GM18951 (cell line): ENCODE measurements around the gene SAMD9.
"Not testable (repeated sequence)": the region's sequence is repeated elsewhere in the genome, so short reads cannot be mapped to it uniquely, and the experiment has no call there.

Experiments
- POLR2A ChIP-seq: IDR thresholded peaks from 4 replicates; pipeline ENCODE4 v1.6.1; 2011; ENCODE audit warnings: mild to moderate bottlenecking; ENCODE audit not compliant: insufficient read length, insufficient read depth; ENCODE audit errors: extremely low read depth
- in situ Hi-C: fragments of 300-500 bp; cut with MboI; formaldehyde crosslinking; loops from one replicate; pipeline ENCODE4 v1.12.0; 2022; ENCODE audit warnings: low sequenced_read_pairs, mixed read lengths, inconsistent platforms; ENCODE audit not compliant: unreplicated experiment

SAMD9 gene

DNA sequence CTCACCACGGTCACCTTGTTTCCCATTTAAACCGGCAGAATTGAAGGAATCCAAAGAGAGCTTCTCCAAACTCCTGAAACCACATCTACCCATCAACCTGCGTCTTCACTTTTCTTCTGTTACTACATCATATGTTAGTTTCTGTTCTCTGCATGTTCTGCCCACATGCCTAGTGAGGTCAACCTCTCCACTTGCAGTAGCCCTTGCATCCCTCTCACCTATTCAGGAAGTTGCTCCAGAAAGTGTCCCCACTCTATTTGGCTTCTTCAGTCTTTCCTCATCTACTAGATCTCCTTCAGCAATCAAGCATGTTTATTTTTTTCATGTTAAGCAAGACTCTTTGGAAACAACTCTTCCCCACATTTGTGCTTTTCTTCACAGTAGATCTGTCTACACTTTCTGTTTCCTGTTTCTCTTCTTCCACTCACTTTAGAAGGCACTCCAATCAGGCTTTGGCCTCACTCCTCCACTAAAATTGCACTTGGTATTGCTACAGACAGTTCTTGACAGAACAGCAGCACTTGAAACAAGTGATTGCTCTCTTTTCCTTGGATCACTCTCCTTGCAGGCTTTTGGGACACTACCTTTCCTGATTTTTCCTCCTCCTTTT lies 22.9 kb upstream of the SAMD9 start:
- no peak for TF ChIP-seq POLR2A
- in situ Hi-C loops: no loop called here

DNA sequence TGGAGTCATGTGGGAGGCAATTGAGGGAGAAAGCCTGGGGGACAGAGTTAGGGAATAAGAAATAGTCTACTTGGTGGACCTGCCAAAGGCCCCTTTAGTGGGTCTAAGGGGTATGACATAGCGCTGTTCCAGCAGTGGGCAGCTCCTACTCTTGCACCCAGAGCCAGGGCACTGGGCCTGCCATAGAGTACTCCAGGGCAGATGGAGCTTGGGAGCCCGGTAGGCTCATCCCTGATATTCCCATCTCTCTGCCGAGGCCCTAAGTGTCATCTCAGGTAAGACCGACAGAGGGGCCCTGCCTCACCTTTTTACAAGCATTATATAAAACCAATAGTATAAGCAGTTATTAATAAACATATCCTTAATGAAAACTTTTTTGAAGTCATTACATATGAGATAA lies 20.8 kb upstream of the SAMD9 start:
- TF ChIP-seq POLR2A: no peak

DNA sequence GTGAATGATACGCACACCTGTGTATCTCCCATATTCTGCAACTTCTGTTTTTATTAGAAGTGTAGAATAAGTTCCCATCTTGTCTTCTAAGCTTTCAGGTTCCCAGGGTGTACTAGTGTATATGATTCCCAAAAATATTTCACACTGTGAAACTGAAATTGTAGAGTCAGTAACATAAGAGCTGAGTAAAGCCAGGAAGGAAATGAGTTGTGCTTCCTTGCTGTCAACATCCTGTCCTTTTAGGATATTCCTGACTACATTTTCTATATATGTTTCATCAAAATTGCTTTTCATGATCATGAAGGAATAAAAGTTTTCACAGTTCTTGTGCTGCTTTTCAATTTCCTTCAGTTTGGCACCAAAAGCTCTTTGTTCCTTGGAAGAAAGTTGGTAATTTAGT lies 15.2 kb upstream of the SAMD9 start:
- no peak for TF ChIP-seq POLR2A
- in situ Hi-C loops: no loop called here

More for the DNA sequence above, 20.8 kb upstream of the SAMD9 start:
- in situ Hi-C loops: no loop called here

DNA sequence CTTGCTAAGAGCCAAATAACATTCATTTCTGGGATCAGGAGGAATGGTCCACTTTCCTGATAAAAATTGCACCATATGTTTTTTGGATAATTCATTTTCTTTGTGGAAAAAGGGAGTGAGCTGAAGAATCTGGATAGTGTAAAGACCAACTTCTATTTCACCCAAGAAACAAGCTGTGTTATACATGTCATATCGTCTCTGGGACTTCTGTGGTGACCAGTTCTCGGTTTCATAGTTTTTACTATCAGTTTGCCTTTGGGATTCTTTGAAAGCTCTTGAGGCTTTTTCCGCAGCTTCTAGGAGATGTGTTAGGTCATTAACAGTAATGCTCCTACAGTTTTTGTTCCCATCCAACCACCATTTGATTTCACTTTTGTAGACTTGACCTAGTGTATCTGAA lies 14.4 kb upstream of the SAMD9 start:
- no peak for TF ChIP-seq POLR2A
- in situ Hi-C loops: no loop called here

DNA sequence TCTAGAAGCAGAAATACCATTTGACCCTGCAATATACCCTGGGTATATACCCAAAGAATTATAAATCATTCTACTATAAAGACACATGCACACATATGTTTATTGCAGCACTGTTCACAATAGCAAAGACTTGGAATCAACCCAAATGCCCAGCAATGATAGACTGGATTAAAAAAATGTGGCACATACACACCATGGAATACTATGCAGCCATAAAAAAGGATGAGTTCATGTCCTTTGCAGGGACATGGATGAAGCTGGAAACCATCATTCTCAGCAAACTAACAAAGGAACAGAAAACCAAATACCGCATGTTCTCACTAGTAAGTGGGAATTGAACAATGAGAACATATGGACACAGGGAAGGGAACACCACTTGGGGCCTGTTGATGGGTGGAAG lies 9.2 kb upstream of the SAMD9 start:
- in situ Hi-C loops: not testable (repeated sequence)

DNA sequence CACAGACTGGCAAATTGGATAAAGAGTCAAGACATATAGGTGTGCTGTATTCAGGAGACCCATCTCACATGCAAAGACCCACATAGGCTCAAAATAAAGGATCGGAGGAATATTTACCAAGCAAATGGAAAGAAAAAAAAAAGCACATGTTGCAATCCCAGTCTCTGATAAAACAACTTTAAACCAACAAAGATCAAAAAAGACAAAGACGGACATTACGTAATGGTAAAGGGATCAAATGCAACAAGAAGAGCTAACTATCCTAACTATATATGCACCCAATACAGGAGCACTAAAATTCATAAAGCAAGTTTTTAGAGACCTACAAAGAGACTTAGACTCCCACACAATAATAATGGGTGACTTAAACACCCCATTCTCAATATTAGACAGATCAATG lies 5.8 kb upstream of the SAMD9 start:
- in situ Hi-C loops: not testable (repeated sequence)

DNA sequence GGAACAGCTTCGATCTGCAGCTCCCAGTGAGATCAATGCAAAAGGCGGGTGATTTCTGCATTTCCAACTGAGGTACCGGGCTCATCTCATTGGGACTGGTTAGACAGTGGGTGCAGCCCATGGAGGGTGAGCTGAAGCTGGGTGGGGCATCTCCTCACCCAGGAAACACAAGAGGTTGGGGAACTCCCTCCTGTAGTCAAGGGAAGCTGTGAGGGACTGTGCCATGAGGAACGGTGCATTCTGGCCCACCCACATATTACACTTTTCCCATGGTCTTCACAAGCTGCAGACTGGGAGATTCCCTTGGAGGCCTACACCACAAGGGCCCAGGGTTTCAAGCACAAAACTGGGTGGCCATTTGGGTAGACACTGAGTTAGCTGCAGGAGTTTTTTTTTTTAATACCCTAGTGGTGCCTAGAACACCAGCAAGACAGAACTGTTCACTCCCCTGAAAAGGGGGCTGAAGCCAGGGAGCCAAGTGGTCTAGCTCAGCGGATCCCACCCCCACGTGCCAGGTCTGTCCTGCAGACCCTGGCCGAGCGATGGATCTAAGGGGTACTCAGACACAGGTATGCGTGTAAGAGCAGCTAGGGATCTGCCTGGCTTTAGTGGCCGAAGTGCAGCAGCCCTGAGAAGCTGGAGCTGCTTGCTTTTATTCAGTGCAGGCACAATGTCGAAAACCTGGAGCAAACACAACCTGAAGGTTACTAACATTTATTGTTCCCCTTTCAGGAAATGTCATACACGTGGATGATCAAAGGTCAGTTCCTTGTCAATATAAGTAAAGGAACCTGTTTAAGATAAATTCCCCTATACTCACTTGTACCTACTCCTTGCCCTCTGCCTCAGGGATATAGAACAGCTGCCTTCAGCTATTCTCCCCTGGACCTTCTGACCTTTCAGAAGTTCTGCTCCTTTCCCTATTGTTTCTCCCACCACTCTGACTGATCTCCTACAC lies 3.1 kb upstream of the SAMD9 start:
- TF ChIP-seq POLR2A: no peak
- in situ Hi-C loops: no loop called here

DNA sequence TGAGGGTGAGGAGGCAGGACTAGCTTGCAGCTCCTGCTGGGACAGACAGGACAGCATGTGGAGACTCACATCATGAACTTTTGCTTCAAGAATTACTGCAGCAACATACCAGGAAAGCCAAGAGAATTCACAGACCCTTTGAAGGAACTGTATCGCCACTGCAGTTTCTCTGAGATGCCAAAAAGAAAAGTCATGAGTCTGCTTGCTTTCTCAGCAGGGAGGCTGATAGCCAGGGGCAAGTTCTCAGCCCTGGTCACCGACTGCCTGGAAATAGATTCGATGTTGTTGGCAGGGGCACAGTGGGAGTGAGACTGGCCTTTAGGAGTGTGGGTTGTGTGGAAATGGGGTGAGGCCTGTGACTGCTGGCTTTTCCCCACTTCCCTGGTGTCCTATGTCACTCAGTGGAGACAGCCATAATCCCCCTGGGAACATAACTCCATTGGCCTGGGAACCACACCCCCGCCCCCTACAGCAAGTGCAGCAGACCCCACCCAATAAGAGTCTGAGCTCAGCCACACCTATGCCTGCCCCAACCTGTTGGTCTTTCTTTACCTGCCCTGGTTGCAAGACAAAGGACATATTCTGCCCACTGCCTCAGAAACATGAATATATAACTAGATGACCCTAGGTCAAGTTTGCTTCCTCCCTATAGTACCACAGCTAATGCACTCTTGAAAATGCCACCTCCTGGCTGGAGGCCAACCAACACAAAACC lies 1.6 kb upstream of the SAMD9 start:
- no peak for TF ChIP-seq POLR2A
- in situ Hi-C loops: no loop called here

DNA sequence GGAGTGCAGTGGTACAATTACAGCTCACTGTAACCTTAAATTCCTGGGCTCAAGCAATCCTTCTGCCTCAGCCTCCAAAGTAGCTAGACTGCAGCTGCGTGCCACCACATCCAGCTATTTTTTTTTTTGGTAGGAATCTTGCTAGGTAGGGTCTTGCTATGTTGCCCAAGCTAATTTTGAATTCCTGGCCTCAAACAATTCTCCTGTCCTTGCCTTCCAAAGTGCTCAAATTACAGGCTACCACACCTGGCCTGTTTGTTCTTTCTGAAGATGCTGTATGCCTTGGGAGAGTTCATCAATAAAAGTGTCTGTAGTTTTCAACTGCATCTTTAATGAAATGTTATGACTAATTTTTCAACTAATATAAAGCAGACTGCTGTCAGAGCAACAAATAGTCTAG lies 452 bp downstream of the SAMD9 start:
- no peak for TF ChIP-seq POLR2A
- in situ Hi-C loops: no loop called here

DNA sequence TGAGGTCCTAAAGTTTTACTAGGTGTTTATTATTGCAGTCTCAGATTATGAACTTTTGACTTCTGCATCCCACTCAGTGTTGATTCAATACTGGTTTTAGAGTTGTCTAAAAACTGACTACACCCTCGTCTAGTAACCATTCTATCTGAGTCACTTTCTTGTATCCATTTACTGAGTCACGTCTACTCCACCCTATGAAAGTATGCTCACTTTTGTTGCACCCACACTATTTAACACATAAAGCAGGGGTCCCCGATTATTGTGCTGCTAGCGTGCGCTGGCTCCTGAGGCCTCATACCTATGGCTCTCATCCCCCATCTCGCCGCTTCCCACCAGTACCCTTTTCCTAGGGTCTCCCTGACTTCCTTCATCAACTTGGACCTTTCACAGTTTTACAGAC lies 2.0 kb downstream of the SAMD9 start:
- no peak for TF ChIP-seq POLR2A
- in situ Hi-C loops: no loop called here

DNA sequence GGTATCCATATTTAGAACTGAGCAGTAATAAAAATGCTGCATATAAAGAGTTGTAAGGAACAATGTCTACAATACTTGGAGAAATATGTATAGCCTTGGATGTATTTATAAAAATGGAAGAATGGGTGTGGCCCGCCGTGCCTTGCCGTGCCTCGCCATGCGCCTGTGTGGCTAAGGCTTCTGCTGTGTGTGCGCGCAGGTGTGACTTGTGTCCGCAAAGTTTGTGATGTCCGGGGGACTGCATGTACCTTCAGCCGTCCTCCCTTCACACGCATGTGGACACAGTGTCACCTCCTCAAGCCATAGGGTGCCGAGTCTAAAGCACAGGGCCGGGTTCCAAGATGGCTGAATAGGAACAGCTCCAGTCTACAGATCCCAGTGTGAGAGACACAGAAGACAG lies 9.8 kb downstream of the SAMD9 start:
- in situ Hi-C loops: no loop called here
- TF ChIP-seq POLR2A: no peak

DNA sequence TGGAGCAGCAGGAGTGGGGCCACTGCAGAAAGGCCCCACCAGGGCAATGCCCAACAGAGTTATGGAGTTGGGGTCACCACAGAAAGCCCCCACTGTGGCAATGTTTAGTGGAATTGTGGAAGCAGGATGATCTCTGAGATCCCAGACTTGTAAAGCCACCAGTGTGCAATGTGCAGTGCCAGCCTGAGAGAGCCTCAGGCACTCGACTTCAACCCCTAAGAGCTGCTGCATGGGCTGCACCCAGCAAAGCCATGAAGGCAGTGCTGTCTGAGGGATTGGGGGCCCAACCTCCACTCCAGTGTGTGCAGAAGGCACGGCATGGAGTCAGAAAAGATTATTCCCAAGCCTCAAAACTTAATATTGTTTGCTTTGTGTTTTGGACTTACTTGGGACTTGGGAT lies 20.4 kb downstream of the SAMD9 start:
- in situ Hi-C loops: loop anchor here (10.0 kb wide), 1 partner anchor 127 kb away; the partner anchor contains the start of gene HEPACAM2
- TF ChIP-seq POLR2A: no peak

DNA sequence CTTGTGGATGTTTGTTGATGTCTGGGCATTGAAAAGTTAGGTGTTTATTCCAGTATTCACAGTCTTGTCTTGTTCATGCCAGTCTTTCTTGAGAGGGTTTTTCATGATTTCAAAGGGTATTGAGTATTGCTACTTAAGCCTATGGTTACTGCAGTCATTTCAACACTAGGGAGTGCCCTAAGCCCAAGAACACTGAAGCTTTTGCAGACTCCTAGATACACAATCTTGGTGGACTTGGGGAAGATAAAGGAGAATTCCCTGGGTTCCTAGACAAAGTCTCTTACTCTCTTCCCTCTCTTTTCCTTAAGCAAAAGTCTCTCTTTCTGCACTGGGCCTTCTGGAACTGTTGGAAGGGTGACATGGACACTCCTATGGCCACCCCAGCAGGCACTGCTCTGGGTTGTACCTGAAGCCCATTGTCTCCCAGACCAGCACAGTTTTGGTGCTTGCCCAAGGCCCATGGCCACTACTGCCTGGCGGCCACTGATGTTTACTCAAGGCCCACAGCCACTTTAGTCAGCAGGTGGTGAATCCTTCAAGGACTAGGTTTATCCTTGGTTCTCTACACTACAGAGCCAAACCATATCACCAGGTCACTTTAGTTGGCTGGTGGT lies 24.9 kb downstream of the SAMD9 start:
- TF ChIP-seq POLR2A: no peak
- in situ Hi-C loops: loop anchor here (10.0 kb wide), 1 partner anchor 132 kb away; the partner anchor contains the start of gene HEPACAM2

DNA sequence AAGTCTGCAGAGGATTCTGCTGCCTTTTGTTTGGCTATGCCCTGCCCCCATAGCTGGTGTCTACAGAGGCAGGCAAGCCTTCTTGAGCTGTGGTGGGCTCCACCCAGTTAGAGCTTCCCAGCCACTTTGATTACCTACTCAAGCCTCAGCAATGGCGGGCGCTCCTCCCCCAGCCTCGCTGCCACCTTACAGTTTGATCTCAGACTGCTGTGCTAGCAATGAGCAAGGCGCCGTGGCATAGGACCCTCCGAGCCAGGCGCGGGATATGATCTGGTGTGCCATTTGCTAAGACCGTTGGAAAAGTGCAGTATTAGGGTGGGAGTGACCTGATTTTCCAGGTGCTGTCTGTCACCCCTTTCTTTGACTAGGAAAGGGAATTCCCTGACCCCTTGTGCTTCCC lies 44.4 kb downstream of the SAMD9 start:
- in situ Hi-C loops: loop anchor here (25.0 kb wide), 1 partner anchor 636 kb away; the partner anchor contains the start of gene GATAD1
